Measurements from ENCODE around the gene GPC6.
"Not testable (repeated sequence)": the region's sequence is repeated elsewhere in the genome, so short reads cannot be mapped to it uniquely, and the experiment has no call there.

Gene GPC6

GRCh38 chr13:94188201-94188854 is 961.7 kb downstream of the GPC6 start:
- DNase-seq, result no peak

- no peak for DNase-seq
Measured at GRCh38 chr13:94192431-94192975, 965.9 kb downstream of the GPC6 start.

- DNase-seq, result no peak
Measured at GRCh38 chr13:94195715-94196114, 969.1 kb downstream of the GPC6 start.

DNA sequence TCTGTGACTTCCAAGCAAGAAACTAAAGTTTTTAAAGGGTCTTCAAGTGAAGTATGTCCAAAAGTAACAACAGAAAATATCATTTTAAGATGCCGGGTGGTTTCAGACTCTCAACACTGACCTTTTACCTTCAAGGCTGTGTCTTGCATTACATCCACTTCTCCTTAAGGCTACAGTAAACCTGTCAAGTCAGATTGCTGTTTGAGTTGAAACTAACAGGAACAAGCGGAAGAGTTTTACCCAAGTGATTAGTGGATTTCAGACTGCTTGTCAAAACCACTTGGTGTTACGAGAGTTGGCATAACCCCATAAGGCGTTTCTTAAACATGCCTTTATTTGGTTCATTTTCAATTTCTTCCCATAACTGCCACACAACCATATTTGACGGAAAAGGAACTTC is 969.8 kb downstream of the GPC6 start:
- no peak for DNase-seq

DNA sequence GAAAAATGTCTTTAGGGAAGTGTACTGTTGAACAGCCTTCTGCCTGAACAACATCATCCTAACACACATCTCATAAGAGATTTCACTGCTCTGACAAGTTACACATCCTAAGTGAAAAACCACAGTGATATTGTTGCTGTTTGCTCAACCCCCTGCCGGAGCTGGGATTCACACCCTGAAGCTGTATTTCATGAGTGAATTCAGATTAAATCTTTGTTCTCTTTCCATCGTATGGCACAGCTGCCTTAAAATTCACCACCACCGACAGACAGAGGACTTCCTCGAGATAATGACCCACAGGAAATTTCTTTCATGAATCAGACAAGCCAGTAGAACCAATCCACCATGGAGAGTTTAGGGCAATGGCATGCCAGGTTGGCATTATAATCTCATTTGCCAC is 972.1 kb downstream of the GPC6 start:
- no peak for DNase-seq

GRCh38 chr13:94199135-94199534 is 972.5 kb downstream of the GPC6 start:
- no peak for DNase-seq

DNA sequence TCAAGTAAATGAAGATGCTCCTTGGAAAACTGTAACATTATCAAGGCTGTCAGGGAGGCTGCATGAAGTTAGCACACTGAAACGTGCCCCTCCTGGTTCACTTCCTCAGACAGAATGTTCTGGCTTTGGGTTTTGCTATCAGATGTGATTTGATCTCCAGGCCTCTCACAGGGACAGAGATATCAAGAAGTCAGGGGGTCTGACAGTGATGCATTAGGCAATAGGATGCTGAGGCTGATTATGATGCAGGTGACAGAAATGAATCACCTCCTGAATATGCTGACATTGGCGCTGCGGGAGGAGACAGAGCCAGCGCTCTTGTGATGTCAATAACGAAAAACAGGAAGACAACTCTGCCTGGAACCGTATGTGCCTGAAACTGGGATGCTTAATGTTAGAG is 974.4 kb downstream of the GPC6 start:
- DNase-seq, result no peak

- DNase-seq, result no peak
Measured at GRCh38 chr13:94204163-94204562, 977.6 kb downstream of the GPC6 start.

DNA sequence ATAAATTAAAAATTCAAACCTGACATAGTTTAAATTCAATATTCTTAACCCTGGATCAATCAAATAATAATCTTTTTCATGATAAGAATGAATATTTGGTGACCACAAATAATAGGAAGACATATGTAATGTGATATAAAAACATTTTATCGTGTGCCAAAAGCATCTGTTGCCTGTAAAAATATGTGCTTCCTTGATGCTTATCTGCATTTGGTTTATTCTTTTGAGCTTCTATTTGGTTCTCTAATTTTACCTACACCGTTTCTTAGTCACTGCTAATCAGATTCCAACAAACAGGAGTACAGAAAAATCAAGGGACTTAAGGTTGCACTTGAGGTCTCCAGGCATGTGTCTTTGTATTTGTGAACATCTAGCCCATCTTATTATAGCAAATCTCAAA is 978.3 kb downstream of the GPC6 start:
- no peak for DNase-seq

DNA sequence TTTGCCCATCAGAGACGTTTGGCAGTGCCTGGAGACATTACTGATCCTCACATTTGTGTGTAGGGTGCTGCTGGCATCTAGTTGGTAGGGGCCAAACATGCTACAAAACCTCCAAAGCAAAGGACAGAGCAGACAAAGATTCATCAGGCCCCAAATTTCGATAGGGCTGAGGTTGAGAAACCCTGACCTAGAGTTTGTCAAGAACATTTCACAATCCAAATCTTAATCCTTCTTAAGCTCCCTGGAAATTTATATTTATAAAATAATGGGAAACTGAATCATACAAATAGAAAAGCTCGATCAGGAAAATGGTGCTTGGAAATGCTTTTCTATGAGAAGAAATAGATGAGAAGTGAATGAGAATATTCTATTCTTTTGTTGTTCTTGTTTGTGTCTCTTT is 979.3 kb downstream of the GPC6 start:
- DNase-seq, result no peak

GRCh38 chr13:94209117-94209516 is 982.5 kb downstream of the GPC6 start:
- no peak for DNase-seq

DNA sequence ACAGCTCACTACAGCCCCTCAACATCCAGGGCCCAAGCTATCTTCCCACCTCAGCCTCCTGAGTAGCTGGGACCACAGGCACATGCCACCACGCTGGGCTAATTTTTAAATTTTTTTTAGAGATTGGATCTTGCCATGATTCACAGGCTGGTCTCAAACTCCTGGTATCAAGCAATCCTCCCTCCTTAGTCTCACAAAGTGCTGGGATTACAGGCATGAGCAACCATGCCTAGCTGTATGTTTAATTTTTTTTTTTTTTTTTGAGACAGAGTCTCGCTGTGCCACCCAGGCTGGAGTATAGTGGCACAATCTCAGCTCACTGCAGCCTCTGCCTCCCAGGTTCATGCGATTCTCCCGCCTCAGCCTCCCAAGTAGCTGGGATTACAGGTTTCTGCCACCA is 983.3 kb downstream of the GPC6 start:
- not testable (repeated sequence) for DNase-seq

GRCh38 chr13:94210816-94211215 is 984.2 kb downstream of the GPC6 start:
- DNase-seq, result no peak

GRCh38 chr13:94212196-94212595 is 985.6 kb downstream of the GPC6 start:
- no peak for DNase-seq

- DNase-seq, result no peak
Measured at GRCh38 chr13:94214121-94214520, 987.5 kb downstream of the GPC6 start.

DNA sequence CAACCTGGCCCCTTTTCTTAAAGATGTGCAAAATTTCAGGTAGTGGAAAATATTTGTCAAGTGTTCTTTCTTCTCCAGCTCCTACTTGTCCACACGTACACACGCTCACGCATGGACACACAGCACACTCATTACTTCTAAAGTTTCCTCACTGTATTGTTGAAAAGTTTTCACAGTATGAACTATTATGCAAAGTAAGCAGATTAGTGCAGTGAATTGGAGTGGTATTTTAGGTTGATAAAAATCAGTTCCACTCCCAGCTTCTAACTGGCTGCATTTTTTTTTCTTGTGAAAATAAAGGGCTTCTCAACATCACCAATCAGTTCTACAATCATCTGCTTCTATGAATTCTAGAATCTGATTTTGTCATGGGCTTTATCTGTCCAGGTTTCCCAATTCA is 988.4 kb downstream of the GPC6 start:
- DNase-seq, result no peak

GRCh38 chr13:94216476-94216875 is 989.9 kb downstream of the GPC6 start:
- DNase-seq, result no peak

DNA sequence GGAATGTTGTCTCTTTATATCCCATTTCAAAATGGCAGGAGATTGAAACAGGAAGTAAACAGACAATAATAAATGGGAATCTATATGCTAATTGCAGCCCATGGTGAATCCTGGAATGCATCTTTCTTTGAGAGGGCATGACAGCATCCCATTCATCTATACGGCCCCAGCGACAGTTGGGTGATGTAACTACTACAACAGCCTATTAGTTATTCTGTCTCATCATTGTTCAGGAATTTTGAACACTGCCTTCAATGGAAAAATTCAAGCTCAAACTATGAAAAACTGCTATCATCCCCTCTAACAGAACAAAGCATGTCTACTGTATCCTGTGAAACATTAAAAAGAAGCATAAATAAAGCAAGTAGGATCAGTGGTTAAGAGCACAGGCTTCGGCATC is 990.8 kb downstream of the GPC6 start:
- DNase-seq, result no peak

DNA sequence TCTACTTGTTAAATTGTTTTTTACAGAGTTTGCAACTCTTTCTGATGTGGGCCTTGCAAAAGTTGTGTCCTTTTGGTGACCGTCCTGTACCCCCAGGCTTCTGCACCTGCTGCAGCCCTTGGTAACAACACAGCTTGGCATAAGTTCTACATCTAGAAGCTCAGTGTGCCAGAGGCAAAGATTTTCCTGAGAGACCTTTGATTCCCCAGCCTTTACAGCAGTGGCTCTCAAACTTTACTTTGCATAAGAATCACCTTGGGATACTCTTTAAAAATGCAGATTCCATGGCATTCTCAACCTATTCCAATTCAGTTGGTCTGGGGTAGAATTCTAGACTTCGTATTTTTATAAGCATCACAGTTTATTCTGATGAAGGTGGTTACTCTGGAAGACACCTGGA is 991.9 kb downstream of the GPC6 start:
- no peak for DNase-seq

DNA sequence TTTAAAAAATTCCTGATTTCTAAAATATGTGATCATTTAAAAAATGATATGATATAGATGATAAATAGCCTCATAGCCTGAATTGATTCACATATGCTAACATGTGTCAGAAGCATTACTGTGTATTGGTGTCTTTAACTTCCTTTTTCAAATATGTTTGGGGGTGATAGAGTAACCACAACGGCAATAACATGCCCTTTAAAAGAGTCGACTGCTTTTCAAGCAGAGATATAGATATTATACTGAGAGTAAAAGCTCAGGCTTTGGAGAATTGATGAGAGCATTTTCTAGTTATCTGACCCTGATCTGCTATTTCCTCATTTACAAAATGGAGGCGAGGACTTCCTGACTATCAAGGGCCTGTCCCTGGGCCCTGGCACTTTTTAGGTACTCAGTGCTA is 992.3 kb downstream of the GPC6 start:
- DNase-seq, result no peak

- no peak for DNase-seq
Measured at GRCh38 chr13:94224670-94225069, 998.1 kb downstream of the GPC6 start.

- DNase-seq, result no peak
Measured at GRCh38 chr13:94227255-94227879, 1000.8 kb downstream of the GPC6 start.

GRCh38 chr13:94228763-94229162 is 1002.2 kb downstream of the GPC6 start:
- DNase-seq, result no peak

- no peak for DNase-seq
Measured at GRCh38 chr13:94232161-94232950, 1005.7 kb downstream of the GPC6 start.

Data from effector CD8-positive, alpha-beta T cell (primary cell).